GM19035 (cell line): ENCODE results near the gene EDEM3.

Source experiments
- ATAC-seq: cut with Tn5 transposase; IDR thresholded peaks from one replicate; pipeline ENCODE4 v1.9.1; 2021; ENCODE audit not compliant: unreplicated experiment

Gene EDEM3

GRCh38 chr1:184640505-184640904 is 114.2 kb downstream of the EDEM3 start:
- no peak for ATAC-seq
